ENCODE measurements around the gene PAX8. TPM values are rescaled to one million over a fixed set of nuclear protein-coding genes. Genes with fewer than 3 reads are reported as not detected.
A peak's percentile ranks its signal among the peaks of the same experiment; 100 is the strongest.

Gene PAX8
- total and polyA plus RNA-seq, 10 of the 15 experiments (the other 5 are each of a cell fraction or from before 2014, with no cell fraction given): 0.16 to 2.5 (median 0.97) TPM

DNA sequence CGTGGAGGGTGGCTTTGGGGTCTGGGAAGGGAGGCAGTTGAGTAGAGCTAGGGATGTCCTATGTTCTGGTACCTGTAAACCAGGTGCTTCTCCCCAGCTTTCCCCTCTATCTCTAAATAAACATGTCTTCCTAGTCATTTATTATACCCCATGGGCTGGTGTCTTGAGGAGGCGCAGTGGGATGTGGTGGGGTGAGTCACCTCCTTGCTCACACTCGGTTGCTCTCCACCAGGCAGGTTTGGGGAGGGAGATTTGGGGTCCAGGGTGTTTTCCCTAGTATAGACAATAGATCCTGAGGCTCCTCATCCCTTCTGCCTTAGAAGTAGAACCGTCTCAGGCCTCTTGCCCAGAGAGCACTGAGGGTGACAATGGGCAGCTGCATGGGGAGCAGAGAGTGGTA, 99.8 kb downstream of the PAX8 start (continued):
- TF ChIP-seq BMI1 (IDR thresholded peaks at IDR 0.05; ENCODE audit: borderline replicate concordance) (no peak), YY1 (IDR thresholded peaks at IDR 0.05; ENCODE audit: low read depth, low read length) (no peak), TBL1XR1 (IDR thresholded peaks at IDR 0.05; ENCODE audit: low read depth, low read length) (no peak), TARDBP (IDR thresholded peaks at IDR 0.05; ENCODE audit: borderline replicate concordance) (no peak), HCFC1 (IDR thresholded peaks at IDR 0.05; ENCODE audit: low read length) (no peak), NBN (IDR thresholded peaks at IDR 0.05) (no peak), NFYB (IDR thresholded peaks at IDR 0.05; ENCODE audit: insufficient read depth, low read depth, low read length) (no peak), IKZF2 (IDR thresholded peaks at IDR 0.05) (no peak)
- TF ChIP-seq, protein P1, sequence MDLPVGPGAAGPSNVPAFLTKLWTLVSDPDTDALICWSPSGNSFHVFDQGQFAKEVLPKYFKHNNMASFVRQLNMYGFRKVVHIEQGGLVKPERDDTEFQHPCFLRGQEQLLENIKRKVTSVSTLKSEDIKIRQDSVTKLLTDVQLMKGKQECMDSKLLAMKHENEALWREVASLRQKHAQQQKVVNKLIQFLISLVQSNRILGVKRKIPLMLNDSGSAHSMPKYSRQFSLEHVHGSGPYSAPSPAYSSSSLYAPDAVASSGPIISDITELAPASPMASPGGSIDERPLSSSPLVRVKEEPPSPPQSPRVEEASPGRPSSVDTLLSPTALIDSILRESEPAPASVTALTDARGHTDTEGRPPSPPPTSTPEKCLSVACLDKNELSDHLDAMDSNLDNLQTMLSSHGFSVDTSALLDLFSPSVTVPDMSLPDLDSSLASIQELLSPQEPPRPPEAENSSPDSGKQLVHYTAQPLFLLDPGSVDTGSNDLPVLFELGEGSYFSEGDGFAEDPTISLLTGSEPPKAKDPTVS (IDR thresholded peaks at IDR 0.05; ENCODE audit: low read depth, low read length): no peak

DNA sequence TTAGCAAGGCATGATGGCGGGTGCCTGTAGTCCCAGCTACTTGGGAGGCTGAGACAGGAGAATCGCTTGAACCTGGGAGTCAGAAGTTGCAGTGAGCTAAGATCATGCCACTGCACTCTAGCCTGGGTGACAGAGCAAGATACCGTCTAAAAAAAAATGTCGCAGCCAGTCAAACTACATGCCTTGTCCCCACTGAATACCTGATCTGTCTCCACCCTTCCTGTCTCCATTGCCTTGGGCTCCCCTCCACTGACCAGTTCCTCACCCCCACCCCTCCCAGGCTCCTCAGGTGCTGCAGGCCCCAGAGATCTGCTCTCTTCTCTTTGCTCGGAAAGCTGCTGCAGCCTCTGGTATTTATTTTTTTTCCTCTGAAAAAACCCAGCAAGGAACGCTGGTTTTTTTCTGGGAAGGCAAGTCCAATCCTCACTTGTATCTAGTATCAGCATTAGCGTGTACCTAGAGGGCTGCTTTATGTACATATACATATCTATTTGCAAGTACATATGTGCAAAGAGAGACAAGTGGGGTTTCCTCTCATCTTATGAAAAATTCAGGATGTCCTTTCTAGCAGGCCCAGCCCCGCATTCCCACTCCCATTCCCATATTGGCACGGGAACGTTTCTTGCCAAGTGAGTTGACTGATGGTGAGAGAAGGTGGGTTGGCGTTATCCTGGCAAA, 100.5 kb downstream of the PAX8 start:
- ChIA-PET SMC1A (ENCODE audit: uncharacterized antibody, unreplicated experiment) (no interaction called here), POLR2A (no interaction called here), CTCF (interaction anchor here (13.8 kb wide), 1 partner anchor 41 kb away, joined by 195 read pairs; no protein-coding TSS in a partner anchor), RAD21 (ENCODE audit: unreplicated experiment) (interaction anchor here (1.6 kb wide), 1 partner anchor 40 kb away, joined by 4 read pairs; no protein-coding TSS in a partner anchor)
- ATAC-seq (no peak), DNase-seq (ENCODE audit: low read depth, low spot score) (no peak), FAIRE-seq (no peak)
- WGBS (ENCODE audit: insufficient coverage, insufficient replicate concordance, low lambda C conversion rate, missing lambda C conversion rate): 94% methylated on average over 11 of the region's 11 CpGs
- Histone ChIP-seq H2AFZ (ENCODE audit: control insufficient read depth, low read depth, low read length) (no peak overlapping the region), H3K27me3 (replicated peaks in 1 of 2; ENCODE audit: control insufficient read depth in 2 of 2, insufficient read depth in 2 of 2, low read length in 1 of 2) (no peaks in the 10 kb centered on the region), H4K20me1 (ENCODE audit: control insufficient read depth, insufficient read depth) (peaks cover 25% of the 10 kb centered on the region), H3K27ac (ENCODE audit: control insufficient read depth, insufficient read depth) (no peak overlapping the region), H3K4me2 (ENCODE audit: control insufficient read depth, insufficient read depth) (peak overlapping the region; percentile 70), H3K4me1 (ENCODE audit: control insufficient read depth, insufficient read depth, low read length) (peaks cover 35% of the 10 kb centered on the region), H3K36me3 (ENCODE audit: control insufficient read depth in 2 of 2, insufficient read depth in 2 of 2, low read length in 1 of 2) (peaks cover 14 to 17% of the 10 kb centered on the region in 2 experiments), H3K9ac (ENCODE audit: control insufficient read depth, insufficient read depth, low read length) (no peak overlapping the region), H3K9me3 (replicated peaks; ENCODE audit: control insufficient read depth, insufficient read depth, low read length) (no peaks in the 10 kb centered on the region), H3K79me2 (ENCODE audit: control insufficient read depth, insufficient read depth, low read length) (peaks cover 89% of the 10 kb centered on the region), H3K4me3 (peak overlapping the region; percentile 95)
- in situ Hi-C loops (cut with MboI): no loop called here
- intact Hi-C loops (cut with micrococcal nuclease; ENCODE audit: unreplicated experiment): no loop called here
- no TSS peak for BruUV-seq (replicated peaks)
- TF ChIP-seq, protein P2, sequence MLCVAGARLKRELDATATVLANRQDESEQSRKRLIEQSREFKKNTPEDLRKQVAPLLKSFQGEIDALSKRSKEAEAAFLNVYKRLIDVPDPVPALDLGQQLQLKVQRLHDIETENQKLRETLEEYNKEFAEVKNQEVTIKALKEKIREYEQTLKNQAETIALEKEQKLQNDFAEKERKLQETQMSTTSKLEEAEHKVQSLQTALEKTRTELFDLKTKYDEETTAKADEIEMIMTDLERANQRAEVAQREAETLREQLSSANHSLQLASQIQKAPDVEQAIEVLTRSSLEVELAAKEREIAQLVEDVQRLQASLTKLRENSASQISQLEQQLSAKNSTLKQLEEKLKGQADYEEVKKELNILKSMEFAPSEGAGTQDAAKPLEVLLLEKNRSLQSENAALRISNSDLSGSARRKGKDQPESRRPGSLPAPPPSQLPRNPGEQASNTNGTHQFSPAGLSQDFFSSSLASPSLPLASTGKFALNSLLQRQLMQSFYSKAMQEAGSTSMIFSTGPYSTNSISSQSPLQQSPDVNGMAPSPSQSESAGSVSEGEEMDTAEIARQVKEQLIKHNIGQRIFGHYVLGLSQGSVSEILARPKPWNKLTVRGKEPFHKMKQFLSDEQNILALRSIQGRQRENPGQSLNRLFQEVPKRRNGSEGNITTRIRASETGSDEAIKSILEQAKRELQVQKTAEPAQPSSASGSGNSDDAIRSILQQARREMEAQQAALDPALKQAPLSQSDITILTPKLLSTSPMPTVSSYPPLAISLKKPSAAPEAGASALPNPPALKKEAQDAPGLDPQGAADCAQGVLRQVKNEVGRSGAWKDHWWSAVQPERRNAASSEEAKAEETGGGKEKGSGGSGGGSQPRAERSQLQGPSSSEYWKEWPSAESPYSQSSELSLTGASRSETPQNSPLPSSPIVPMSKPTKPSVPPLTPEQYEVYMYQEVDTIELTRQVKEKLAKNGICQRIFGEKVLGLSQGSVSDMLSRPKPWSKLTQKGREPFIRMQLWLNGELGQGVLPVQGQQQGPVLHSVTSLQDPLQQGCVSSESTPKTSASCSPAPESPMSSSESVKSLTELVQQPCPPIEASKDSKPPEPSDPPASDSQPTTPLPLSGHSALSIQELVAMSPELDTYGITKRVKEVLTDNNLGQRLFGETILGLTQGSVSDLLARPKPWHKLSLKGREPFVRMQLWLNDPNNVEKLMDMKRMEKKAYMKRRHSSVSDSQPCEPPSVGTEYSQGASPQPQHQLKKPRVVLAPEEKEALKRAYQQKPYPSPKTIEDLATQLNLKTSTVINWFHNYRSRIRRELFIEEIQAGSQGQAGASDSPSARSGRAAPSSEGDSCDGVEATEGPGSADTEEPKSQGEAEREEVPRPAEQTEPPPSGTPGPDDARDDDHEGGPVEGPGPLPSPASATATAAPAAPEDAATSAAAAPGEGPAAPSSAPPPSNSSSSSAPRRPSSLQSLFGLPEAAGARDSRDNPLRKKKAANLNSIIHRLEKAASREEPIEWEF (IDR thresholded peaks at IDR 0.05; ENCODE audit: insufficient replicate concordance, low read depth, low read length): no peak
- TF ChIP-seq RFX5 (IDR thresholded peaks at IDR 0.05; ENCODE audit: low read depth, low read length): no peak
- TF ChIP-seq BHLHE40 (IDR thresholded peaks at IDR 0.05; ENCODE audit: borderline replicate concordance in 1 of 2, low read depth in 2 of 2, low read length in 1 of 2): no peak
- TF ChIP-seq ZNF622 (IDR thresholded peaks at IDR 0.05): no peak
- TF ChIP-seq POLR2AphosphoS2 (IDR thresholded peaks at IDR 0.05; ENCODE audit: low read depth, low read length): no peak
- no peak for TF ChIP-seq FOS (IDR thresholded peaks at IDR 0.05; ENCODE audit: borderline replicate concordance, extremely low read depth, insufficient read length)
- no peak for TF ChIP-seq IKZF1 (conservative IDR thresholded peaks at IDR 0.05)

Measured in GM12878 (cell line).